ENCODE measurements around the gene ARHGAP21.
"Not testable (repeated sequence)": the region's sequence is repeated elsewhere in the genome, so short reads cannot be mapped to it uniquely, and the experiment has no call there.

ARHGAP21 gene

GRCh38 chr10:24723788-24724380 lies at the start of gene ARHGAP21:
Gene ARHGAP21, minus strand, starts transcription at chr10:24723887. Its CDS starts 1,988 bp downstream, at chr10:24721899.
- peak; percentile 2 for TF ChIP-seq CTCF (IDR thresholded peaks at IDR 0.05; ENCODE audit: low read depth, low read length)
- peak; percentile 87 for DNase-seq (ENCODE audit: low read depth, low spot score)
- H3K4me3 ChIP-seq (ENCODE audit: low read depth, low read length), result peak within 1 kb of the TSS; percentile 80
- in situ Hi-C loops (cut with HindIII; ENCODE audit: low sequenced_read_pairs), result no loop called here

GRCh38 chr10:24771943-24772694 lies 48.4 kb upstream of the ARHGAP21 start:
- TF ChIP-seq CTCF (IDR thresholded peaks at IDR 0.05; ENCODE audit: low read depth, low read length), result no peak

GRCh38 chr10:24764991-24765390 lies 41.3 kb upstream of the ARHGAP21 start:
- H3K4me3 ChIP-seq (ENCODE audit: low read depth, low read length); in situ Hi-C loops (cut with HindIII; ENCODE audit: low sequenced_read_pairs); DNase-seq (ENCODE audit: low read depth, low spot score): not testable (repeated sequence)

More at GRCh38 chr10:24771943-24772694, 48.4 kb upstream of the ARHGAP21 start:
- in situ Hi-C loops (cut with HindIII; ENCODE audit: low sequenced_read_pairs), result no loop called here
- no peak for DNase-seq (ENCODE audit: low read depth, low spot score)
- H3K4me3 ChIP-seq (ENCODE audit: low read depth, low read length), result no peak overlapping the region

GRCh38 chr10:24762966-24763623 lies 39.4 kb upstream of the ARHGAP21 start:
- in situ Hi-C loops (cut with HindIII; ENCODE audit: low sequenced_read_pairs), result no loop called here
- no peak overlapping the region for H3K4me3 ChIP-seq (ENCODE audit: low read depth, low read length)
- peak; percentile 38 for DNase-seq (ENCODE audit: low read depth, low spot score)
- no peak for TF ChIP-seq CTCF (IDR thresholded peaks at IDR 0.05; ENCODE audit: low read depth, low read length)

- in situ Hi-C loops (cut with HindIII; ENCODE audit: low sequenced_read_pairs), result no loop called here
- no peak for TF ChIP-seq CTCF (IDR thresholded peaks at IDR 0.05; ENCODE audit: low read depth, low read length)
- peak; percentile 16 for DNase-seq (ENCODE audit: low read depth, low spot score)
- H3K4me3 ChIP-seq (ENCODE audit: low read depth, low read length), result no peak overlapping the region
Measured at GRCh38 chr10:24762161-24762924, 38.7 kb upstream of the ARHGAP21 start.

- in situ Hi-C loops (cut with HindIII; ENCODE audit: low sequenced_read_pairs), result no loop called here
- DNase-seq (ENCODE audit: low read depth, low spot score), result no peak
- no peak overlapping the region for H3K4me3 ChIP-seq (ENCODE audit: low read depth, low read length)
- no peak for TF ChIP-seq CTCF (IDR thresholded peaks at IDR 0.05; ENCODE audit: low read depth, low read length)
Measured at GRCh38 chr10:24759672-24760071, 36.0 kb upstream of the ARHGAP21 start.

GRCh38 chr10:24758254-24758653 lies 34.6 kb upstream of the ARHGAP21 start:
- DNase-seq (ENCODE audit: low read depth, low spot score); H3K4me3 ChIP-seq (ENCODE audit: low read depth, low read length); in situ Hi-C loops (cut with HindIII; ENCODE audit: low sequenced_read_pairs): not testable (repeated sequence)

Data from astrocyte of the spinal cord (primary cell).